Measurements from ENCODE around the gene FUBP3. TPM values are rescaled to one million over a fixed set of nuclear protein-coding genes. Genes with fewer than 3 reads are reported as not detected.

Gene FUBP3
- total RNA-seq, 1 experiment from 2014 or later: 78.6 TPM

GRCh38 chr9:130632841-130633240 is 53.5 kb downstream of the FUBP3 start:
- peaks cover 30 to 68% (median 63%) of the 10 kb centered on the region in 3 experiments; a peak in 6 of 7 replicates for H3K36me3 Mint-ChIP-seq (ENCODE audit: insufficient read depth in 1 of 3, low read depth in 3 of 3)
- H3K23ac ChIP-seq (ENCODE audit: insufficient read length, low read depth, low read length): no peak overlapping the region

More at GRCh38 chr9:130632841-130633240, 53.5 kb downstream of the FUBP3 start:
- Histone ChIP-seq H2AFZ (ENCODE audit: low read length) (no peak overlapping the region), H2AK5ac (ENCODE audit: insufficient read length, low read length) (no peak overlapping the region), H3K79me1 (ENCODE audit: insufficient read depth, low read depth, low read length, poor library complexity, severe bottlenecking) (no peaks in the 10 kb centered on the region), H3T11ph (ENCODE audit: low read length) (no peak overlapping the region), H4K91ac (ENCODE audit: insufficient read length, low read depth, low read length) (no peak overlapping the region), H3K4me1 (ENCODE audit: insufficient read depth, low read length) (peaks cover 4% of the 10 kb centered on the region; the same call in 1 of the 2 replicates), H3K27ac (ENCODE audit: insufficient read length, low read depth, low read length) (no peak overlapping the region), H3K56ac (ENCODE audit: insufficient read length, low read depth, low read length) (no peak overlapping the region), H3K9ac (ENCODE audit: extremely low read depth, insufficient read length, low read length) (no peak overlapping the region), H3K18ac (ENCODE audit: insufficient read length, low read depth, low read length) (no peak overlapping the region), H4K8ac (replicated peaks; ENCODE audit: insufficient read length, low read depth, low read length) (no peak overlapping the region), H3K27me3 (ENCODE audit: insufficient read depth, low read length) (no peaks in the 10 kb centered on the region), H2BK15ac (ENCODE audit: low read depth, low read length) (no peak overlapping the region), H4K5ac (ENCODE audit: insufficient read length, low read depth, low read length) (no peak overlapping the region), H3K4me2 (ENCODE audit: insufficient read depth, insufficient read length, low read length) (no peak overlapping the region), H2BK20ac (ENCODE audit: low read depth, low read length, poor library complexity, severe bottlenecking) (no peak overlapping the region), H3K14ac (ENCODE audit: insufficient read depth, low read length) (no peak overlapping the region), H3K23me2 (ENCODE audit: insufficient read length, low read depth, low read length, poor library complexity, severe bottlenecking) (no peaks in the 10 kb centered on the region), H2BK120ac (ENCODE audit: low read depth, low read length, poor library complexity, severe bottlenecking) (no peak overlapping the region), H4K20me1 (ENCODE audit: control insufficient read depth, insufficient read depth, insufficient read length) (no peaks in the 10 kb centered on the region), H2BK12ac (ENCODE audit: insufficient read length, low read depth, low read length) (no peak overlapping the region), H3K4ac (ENCODE audit: low read depth, low read length) (no peak overlapping the region), H3K79me2 (ENCODE audit: insufficient read depth, low read length) (no peaks in the 10 kb centered on the region), H2BK5ac (ENCODE audit: insufficient read length, low read length) (no peak overlapping the region), H3K9me3 (ENCODE audit: control insufficient read depth, low read depth, low read length) (no peaks in the 10 kb centered on the region)
- no peak overlapping the region for H3K4me3 Mint-ChIP-seq
- peaks cover 24 to 32% of the 10 kb centered on the region in 2 experiments for H3K4me1 Mint-ChIP-seq
- no peak for DNase-seq
- peak overlapping the region in 2 of 3 experiments; percentile 3 to 16; a peak in 2 of 7 replicates for H3K27ac Mint-ChIP-seq
- H3K9me3 Mint-ChIP-seq: no peaks in the 10 kb centered on the region; a peak in 1 of 5 replicates
- no peaks in the 10 kb centered on the region; the same call in 1 of the 2 replicates for H3K27me3 Mint-ChIP-seq (ENCODE audit: low read depth)
- TF ChIP-seq, protein P1, sequence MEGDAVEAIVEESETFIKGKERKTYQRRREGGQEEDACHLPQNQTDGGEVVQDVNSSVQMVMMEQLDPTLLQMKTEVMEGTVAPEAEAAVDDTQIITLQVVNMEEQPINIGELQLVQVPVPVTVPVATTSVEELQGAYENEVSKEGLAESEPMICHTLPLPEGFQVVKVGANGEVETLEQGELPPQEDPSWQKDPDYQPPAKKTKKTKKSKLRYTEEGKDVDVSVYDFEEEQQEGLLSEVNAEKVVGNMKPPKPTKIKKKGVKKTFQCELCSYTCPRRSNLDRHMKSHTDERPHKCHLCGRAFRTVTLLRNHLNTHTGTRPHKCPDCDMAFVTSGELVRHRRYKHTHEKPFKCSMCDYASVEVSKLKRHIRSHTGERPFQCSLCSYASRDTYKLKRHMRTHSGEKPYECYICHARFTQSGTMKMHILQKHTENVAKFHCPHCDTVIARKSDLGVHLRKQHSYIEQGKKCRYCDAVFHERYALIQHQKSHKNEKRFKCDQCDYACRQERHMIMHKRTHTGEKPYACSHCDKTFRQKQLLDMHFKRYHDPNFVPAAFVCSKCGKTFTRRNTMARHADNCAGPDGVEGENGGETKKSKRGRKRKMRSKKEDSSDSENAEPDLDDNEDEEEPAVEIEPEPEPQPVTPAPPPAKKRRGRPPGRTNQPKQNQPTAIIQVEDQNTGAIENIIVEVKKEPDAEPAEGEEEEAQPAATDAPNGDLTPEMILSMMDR (conservative IDR thresholded peaks at IDR 0.05): no peak
- WGBS (ENCODE audit: extremely low coverage, insufficient read length, low lambda C conversion rate): no CpG with 5 or more reads among the region's 7 CpGs

Data from H9 (cell line).